Cardiac septum (tissue), 1 donor: ENCODE measurements around the gene NUP98. TPM values are rescaled to one million over a fixed set of nuclear protein-coding genes. Genes with fewer than 3 reads are reported as not detected.

Source experiments
- DNase-seq: peaks from one replicate; pipeline ENCODE4 v3.0.0-alpha.2; 2020; ENCODE audit warnings: low spot score
- intact Hi-C: fragments of 100-400 bp; cut with DNase I; formaldehyde crosslinking; loops from one replicate; pipeline ENCODE4 v1.14.0; 2022
- total RNA-seq: library from RNA; stranded (reverse); fragmentation: NEBNext Ultra II Directional; extraction: Animal tissue kit (Norgen Biotek cat#: 25700); gene quantifications from one replicate; pipeline ENCODE4 v1.2.1, GENCODE V29; 2021
- donor health status: DM: no; HTN: no; CAD: no.

The NUP98 gene
- total RNA-seq, 1 donor from 2014 or later: 49.6 TPM

DNA sequence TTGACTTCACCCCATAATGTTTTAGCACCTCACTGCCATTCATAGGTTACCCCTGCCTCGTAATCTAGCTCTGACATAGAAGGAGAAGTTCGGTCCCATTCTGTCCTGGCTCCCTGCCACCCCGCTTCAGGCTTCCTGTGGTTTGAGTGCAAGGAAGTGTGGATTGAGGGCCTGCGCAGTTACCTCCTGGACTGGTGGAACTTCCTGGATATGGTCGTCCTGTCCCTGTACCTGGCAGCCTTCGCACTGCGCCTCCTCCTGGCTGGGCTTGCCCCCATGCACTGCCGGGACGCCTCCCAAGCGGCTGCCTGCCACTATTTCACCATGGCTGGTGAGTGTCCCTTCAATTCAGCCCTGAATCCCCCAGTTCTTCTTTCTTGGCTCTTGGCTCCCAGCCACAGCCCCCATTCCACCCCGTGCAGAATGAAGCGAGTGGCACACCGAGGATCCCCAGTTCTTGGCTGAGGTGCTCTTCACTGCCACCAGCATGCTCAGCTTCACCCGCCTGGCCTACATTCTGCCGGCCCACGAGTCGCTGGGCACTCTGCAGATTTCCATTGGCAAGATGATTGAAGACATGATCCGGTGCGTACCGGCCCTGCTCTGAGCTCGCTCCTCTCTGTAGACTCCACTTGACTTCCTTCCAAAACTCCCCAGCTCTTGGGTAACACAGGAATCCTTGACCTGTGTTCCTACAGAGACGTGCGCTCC lies 170.9 kb downstream of the NUP98 start:
- peak; percentile 79 for DNase-seq
- intact Hi-C loops: no loop called here

Other genes with a start within 250 kb of the NUP98 start
- gene ART5, start 155.6 kb downstream of the NUP98 start, total RNA-seq: 1.4 TPM
- gene ART1, start 152.4 kb downstream of the NUP98 start, total RNA-seq: 1.3 TPM
- 0.89 TPM for gene CHRNA10, start 126.2 kb downstream of the NUP98 start, total RNA-seq
- 22.7 TPM for gene PGAP2, start 11.0 kb upstream of the NUP98 start, total RNA-seq
- gene RHOG, start 43.4 kb upstream of the NUP98 start, total RNA-seq: 27.5 TPM
- 40.4 TPM for gene STIM1, start 58.1 kb upstream of the NUP98 start, total RNA-seq